RWPE2 (cell line): ENCODE results near the gene TCF7L2.
A peak's percentile ranks its signal among the peaks of the same experiment; 100 is the strongest.

Experiments used
- ATAC-seq: fragments of 200-7000 bp; cut with Tn5 transposase; 3 replicates; pipeline ENCODE4 v1.9.1; 2021; ENCODE audit warnings: low read depth
- DNase-seq: peaks from one replicate; pipeline ENCODE4 v3.0.0-alpha.2; 2020; ENCODE audit warnings: low spot score
- H3K27ac ChIP-seq: fragments of 450-650 bp; 2 replicates; pipeline ENCODE4 v1.5.1; 2017; ENCODE audit warnings: mild to moderate bottlenecking; ENCODE audit not compliant: poor library complexity, severe bottlenecking
- H3K27me3 ChIP-seq: fragments of 250-450 bp; sonication (Bioruptor Pico); 2 replicates; pipeline ENCODE4 v1.5.1; 2021; ENCODE audit warnings: mild to moderate bottlenecking, moderate library complexity; ENCODE audit not compliant: insufficient read depth, poor library complexity, severe bottlenecking
- H3K36me3 ChIP-seq: fragments of 250-450 bp; sonication (Bioruptor Pico); 2 replicates; pipeline ENCODE4 v1.5.1; 2020; ENCODE audit warnings: low read depth, mild to moderate bottlenecking, moderate library complexity
- H3K4me1 ChIP-seq: fragments of 250-450 bp; sonication (Bioruptor Pico); 2 replicates; pipeline ENCODE4 v1.5.1; 2021; ENCODE audit warnings: mild to moderate bottlenecking, moderate library complexity; ENCODE audit not compliant: insufficient read depth, poor library complexity, severe bottlenecking
- H3K4me3 ChIP-seq: fragments of 250-450 bp; sonication (Bioruptor Pico); 2 replicates; pipeline ENCODE4 v1.5.1; 2021; ENCODE audit warnings: mild to moderate bottlenecking, moderate library complexity; ENCODE audit not compliant: severe bottlenecking
- H3K9me3 ChIP-seq: fragments of 250-450 bp; sonication (Bioruptor Pico); 2 replicates; pipeline ENCODE4 v1.5.1; 2021; ENCODE audit warnings: mild to moderate bottlenecking, moderate library complexity; ENCODE audit not compliant: severe bottlenecking
- TF ChIP-seq, protein P1 (sequence below): fragments of 450-650 bp; IDR thresholded peaks from one replicate; pipeline ENCODE4 v1.5.1; 2017; ENCODE audit warnings: mild to moderate bottlenecking, moderate library complexity; ENCODE audit not compliant: poor library complexity, severe bottlenecking

The TCF7L2 gene

GRCh38 chr10:113053881-113054280, 103.8 kb downstream of the TCF7L2 start:
- no peaks in the 10 kb centered on the region for H3K36me3 ChIP-seq
- H3K27me3 ChIP-seq: no peaks in the 10 kb centered on the region
- DNase-seq (no peak), ATAC-seq (no peak)
- H3K27ac ChIP-seq: peak overlapping the region; percentile 11
- H3K4me3 ChIP-seq: no peak overlapping the region
- TF ChIP-seq, protein P1, sequence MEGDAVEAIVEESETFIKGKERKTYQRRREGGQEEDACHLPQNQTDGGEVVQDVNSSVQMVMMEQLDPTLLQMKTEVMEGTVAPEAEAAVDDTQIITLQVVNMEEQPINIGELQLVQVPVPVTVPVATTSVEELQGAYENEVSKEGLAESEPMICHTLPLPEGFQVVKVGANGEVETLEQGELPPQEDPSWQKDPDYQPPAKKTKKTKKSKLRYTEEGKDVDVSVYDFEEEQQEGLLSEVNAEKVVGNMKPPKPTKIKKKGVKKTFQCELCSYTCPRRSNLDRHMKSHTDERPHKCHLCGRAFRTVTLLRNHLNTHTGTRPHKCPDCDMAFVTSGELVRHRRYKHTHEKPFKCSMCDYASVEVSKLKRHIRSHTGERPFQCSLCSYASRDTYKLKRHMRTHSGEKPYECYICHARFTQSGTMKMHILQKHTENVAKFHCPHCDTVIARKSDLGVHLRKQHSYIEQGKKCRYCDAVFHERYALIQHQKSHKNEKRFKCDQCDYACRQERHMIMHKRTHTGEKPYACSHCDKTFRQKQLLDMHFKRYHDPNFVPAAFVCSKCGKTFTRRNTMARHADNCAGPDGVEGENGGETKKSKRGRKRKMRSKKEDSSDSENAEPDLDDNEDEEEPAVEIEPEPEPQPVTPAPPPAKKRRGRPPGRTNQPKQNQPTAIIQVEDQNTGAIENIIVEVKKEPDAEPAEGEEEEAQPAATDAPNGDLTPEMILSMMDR: no peak
- H3K4me1 ChIP-seq: peaks cover 40% of the 10 kb centered on the region
- no peaks in the 10 kb centered on the region for H3K9me3 ChIP-seq

- H3K4me1 ChIP-seq: peaks cover 54% of the 10 kb centered on the region
- no peaks in the 10 kb centered on the region for H3K9me3 ChIP-seq
- H3K27ac ChIP-seq: peak overlapping the region; percentile 76
- TF ChIP-seq, protein P1: no peak
- no peaks in the 10 kb centered on the region for H3K36me3 ChIP-seq
- ATAC-seq: no peak
- DNase-seq: no peak
- H3K27me3 ChIP-seq: no peaks in the 10 kb centered on the region
- no peak overlapping the region for H3K4me3 ChIP-seq
Observed at GRCh38 chr10:113055458-113055857, 105.4 kb downstream of the TCF7L2 start.

DNA sequence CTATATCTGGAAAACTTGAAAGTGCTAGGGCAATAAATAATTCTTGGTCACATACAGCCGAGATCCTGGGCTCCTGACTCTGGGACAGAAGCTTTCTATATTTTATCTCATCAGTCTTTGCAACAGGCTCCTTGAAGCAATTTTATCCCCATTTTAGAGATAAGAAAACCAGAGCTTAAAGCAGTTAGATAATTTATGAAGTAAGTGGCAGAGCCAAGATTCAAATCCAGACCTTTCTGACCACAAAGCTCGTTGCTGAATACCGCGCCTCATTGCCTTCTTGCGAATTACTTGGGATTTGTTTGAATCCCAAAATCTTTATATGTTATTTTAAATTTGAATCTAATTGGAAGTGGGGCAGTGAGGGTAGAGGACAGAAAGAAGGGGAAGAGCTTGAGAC, 106.0 kb downstream of the TCF7L2 start:
- no peaks in the 10 kb centered on the region for H3K27me3 ChIP-seq
- TF ChIP-seq, protein P1: no peak
- DNase-seq (no peak), ATAC-seq (no peak)
- peak overlapping the region; percentile 76 for H3K27ac ChIP-seq
- H3K4me1 ChIP-seq: peaks cover 54% of the 10 kb centered on the region
- no peaks in the 10 kb centered on the region for H3K9me3 ChIP-seq
- no peaks in the 10 kb centered on the region for H3K36me3 ChIP-seq
- no peak overlapping the region for H3K4me3 ChIP-seq

DNA sequence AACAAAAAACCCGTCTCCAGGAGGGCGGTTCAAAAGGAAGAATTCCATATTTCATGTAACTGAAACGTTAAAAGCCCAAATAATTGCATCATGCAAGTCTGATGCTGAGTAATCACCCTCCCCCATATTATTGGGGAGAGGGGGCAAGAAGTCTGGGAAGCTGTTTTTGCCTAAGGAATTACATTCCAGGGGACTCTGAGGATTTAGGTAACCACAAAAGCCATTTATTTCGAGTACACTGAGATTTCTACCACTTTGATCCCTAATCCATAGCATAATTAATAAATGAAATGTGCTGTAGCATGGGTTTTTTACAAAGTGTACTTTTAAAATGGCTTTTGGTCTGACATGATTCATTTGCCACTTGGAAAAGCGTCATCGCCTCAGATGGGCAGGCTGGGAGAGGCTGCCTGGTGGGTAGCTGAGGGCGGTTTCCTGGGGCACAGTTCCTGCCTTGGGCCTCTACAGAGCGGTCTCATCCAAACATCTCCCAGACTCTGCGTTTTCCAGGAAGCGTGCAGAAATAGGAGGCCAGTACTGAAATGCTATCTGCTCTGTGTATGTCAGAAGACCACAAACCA, 106.5 kb downstream of the TCF7L2 start:
- no peaks in the 10 kb centered on the region for H3K27me3 ChIP-seq
- H3K36me3 ChIP-seq: no peaks in the 10 kb centered on the region
- DNase-seq: no peak
- peak overlapping the region; percentile 76 for H3K27ac ChIP-seq
- H3K4me1 ChIP-seq: peaks cover 54% of the 10 kb centered on the region
- no peaks in the 10 kb centered on the region for H3K9me3 ChIP-seq
- peak; percentile 78 for ATAC-seq
- TF ChIP-seq, protein P1: no peak
- H3K4me3 ChIP-seq: no peak overlapping the region

DNA sequence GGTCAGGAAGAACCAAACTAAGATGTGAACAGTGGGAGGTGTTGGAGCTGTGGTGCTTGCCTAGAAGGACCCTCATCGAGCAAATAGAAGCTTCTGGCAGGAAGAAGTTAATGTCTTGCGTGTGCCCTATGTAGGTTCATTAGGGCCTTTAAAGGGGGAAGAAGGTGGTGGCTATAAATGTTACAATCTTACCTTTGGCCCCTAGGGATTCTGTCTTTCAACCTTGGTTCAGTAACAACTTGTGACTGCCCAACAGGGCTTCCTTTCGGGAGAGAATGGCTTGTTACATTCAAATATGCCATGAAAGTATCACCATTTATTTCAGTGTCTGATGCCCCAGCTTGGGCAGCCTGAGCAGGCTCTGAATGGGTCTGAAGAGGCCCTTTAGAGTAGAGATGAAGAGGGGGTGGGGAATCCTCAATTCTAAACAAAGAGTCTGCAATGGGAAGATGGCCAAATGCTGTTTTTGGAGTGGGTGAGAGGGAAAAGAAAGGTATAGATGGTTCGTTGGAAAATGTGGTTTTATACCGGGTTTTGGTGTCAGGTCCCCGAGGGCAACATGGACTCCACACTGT, 108.0 kb downstream of the TCF7L2 start:
- TF ChIP-seq, protein P1: no peak
- Histone ChIP-seq H3K27me3 (no peaks in the 10 kb centered on the region), H3K27ac (peak overlapping the region; percentile 76), H3K4me3 (no peak overlapping the region), H3K4me1 (peaks cover 54% of the 10 kb centered on the region), H3K9me3 (no peaks in the 10 kb centered on the region), H3K36me3 (no peaks in the 10 kb centered on the region)
- no peak for DNase-seq
- ATAC-seq: 0 out of 3 replicates have a peak, but pooled peaks have one; percentile 8
